Thoracic aorta (tissue), 2 donors: Measurements from ENCODE around the gene CEMIP2. TPM values are rescaled to one million over a fixed set of nuclear protein-coding genes. Genes with fewer than 3 reads are reported as not detected.

Experiments
- ATAC-seq: fragments of 150-250 bp; one replicate; pipeline ENCODE4 v1.8.0; 2017; ENCODE audit warnings: low read depth; ENCODE audit not compliant: insufficient number of reproducible peaks, low FRiP score
- DNase-seq: peaks from one replicate; pipeline ENCODE4 v3.0.0-alpha.2; 2020; ENCODE audit warnings: low spot score
- H3K27ac ChIP-seq, 2 donors: fragments of 200-600 bp; sonication (generic); 1 replicate in 1 of 2; 2 replicates in 1 of 2; pipeline ENCODE4 v1.5.1; 2016; ENCODE audit warnings: mild to moderate bottlenecking in 2 of 2, moderate library complexity in 2 of 2
- H3K27me3 ChIP-seq: fragments of 200-600 bp; sonication (generic); replicated peaks from 2 replicates; pipeline ENCODE4 v1.6.0; 2016; ENCODE audit warnings: mild to moderate bottlenecking; ENCODE audit not compliant: insufficient read depth
- H3K36me3 ChIP-seq: fragments of 200-600 bp; sonication (generic); one replicate; pipeline ENCODE4 v1.5.1; 2016
- H3K4me1 ChIP-seq, 2 donors: fragments of 200-600 bp; sonication (generic); 1 replicate in 1 of 2; 2 replicates in 1 of 2; pipeline versions ENCODE4 v1.5.1 to v1.6.0; 2016; ENCODE audit warnings: low read depth in 2 of 2, mild to moderate bottlenecking in 1 of 2; ENCODE audit not compliant: control insufficient read depth in 1 of 2
- H3K4me3 ChIP-seq: fragments of 200-600 bp; sonication (generic); 2 replicates; pipeline ENCODE4 v1.5.1; 2016; ENCODE audit warnings: mild to moderate bottlenecking
- H3K9me3 ChIP-seq: fragments of 200-600 bp; sonication (generic); 2 replicates; pipeline ENCODE4 v1.5.1; 2016
- CTCF ChIP-seq: fragments of 200-600 bp; sonication (generic); IDR thresholded peaks from one replicate; pipeline ENCODE4 v1.5.1; 2019; ENCODE audit warnings: antibody characterized with exemption
- total RNA-seq, 2 donors: library from RNA; depleted of rRNA; stranded (reverse); fragments of >200 nt; gene quantifications; one replicate each; pipeline versions ENCODE4 v1.1.0 to v1.2.3, GENCODE V29; 2016

The CEMIP2 gene
- total RNA-seq, 2 donors from 2014 or later, result 69.7 to 218 TPM

DNA sequence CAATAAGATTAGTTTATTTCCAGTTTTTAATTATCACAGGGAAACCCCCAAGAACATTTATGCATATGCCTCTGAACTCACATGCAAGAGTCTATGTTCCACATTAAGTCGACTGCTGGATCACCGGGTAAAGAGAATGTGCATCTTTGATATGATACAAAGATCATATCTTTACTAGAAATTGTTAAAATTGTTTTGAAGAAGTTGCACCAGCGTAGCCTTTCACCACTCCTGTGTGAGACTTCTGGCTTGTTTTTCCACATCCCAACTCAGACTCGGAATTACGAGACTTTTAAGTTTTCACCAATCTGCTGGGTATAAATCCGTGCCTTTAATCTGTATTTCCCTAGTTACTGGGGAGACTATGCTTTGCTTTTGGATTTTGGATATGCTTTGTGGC is 113.2 kb downstream of the CEMIP2 start:
- no peak for ATAC-seq
- no peak overlapping the region for H3K27ac ChIP-seq
- H3K4me1 ChIP-seq, result no peaks in the 10 kb centered on the region
- no peaks in the 10 kb centered on the region for H3K36me3 ChIP-seq
- H3K27me3 ChIP-seq, result no peaks in the 10 kb centered on the region
- no peak overlapping the region for H3K4me3 ChIP-seq
- TF ChIP-seq CTCF, result no peak
- no peak for DNase-seq
- no peaks in the 10 kb centered on the region for H3K9me3 ChIP-seq

DNA sequence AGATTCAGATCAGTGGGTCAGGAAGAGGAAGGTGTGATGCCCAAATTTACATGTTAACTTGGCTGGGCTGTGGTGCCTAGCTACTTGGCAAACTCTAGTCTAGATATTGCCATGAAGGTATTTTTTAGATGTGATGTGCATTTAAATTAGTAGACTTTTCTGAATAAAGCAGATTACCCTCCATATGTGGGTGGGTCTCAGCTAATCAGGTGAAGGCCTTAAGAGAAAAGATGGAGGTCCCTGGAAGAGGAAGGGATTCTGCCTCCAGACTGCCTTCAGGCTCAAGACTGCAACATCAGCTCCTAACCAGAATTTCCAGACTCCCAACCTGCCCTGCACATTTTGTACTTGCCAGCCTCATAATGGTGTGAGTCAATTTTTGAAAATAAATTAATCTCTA is 115.8 kb downstream of the CEMIP2 start:
- no peak for ATAC-seq
- H3K4me1 ChIP-seq, result peaks cover 1 to 3% of the 10 kb centered on the region in 2 donors

DNA sequence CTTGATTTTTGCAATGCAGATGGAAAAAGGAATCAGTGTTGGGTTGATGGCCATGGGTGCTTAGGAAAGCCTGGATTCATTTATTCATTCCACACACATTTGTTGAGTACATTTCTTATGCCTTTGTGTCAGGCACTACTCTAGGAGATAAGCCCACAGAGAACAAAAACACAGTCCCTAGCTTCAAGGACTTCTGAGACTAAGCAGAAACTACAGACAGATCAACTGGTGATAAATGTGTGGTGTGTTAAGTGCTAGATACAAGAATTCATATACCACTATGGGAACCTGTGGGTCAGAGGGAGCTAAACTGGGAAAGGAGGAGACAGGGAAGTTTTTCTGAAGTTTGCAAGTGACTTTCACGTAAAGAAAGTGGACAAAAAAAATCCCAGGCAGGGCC is 119.9 kb downstream of the CEMIP2 start:
- no peak for DNase-seq

More for the DNA sequence above, 115.8 kb downstream of the CEMIP2 start:
- TF ChIP-seq CTCF, result no peak
- DNase-seq, result no peak
- H3K4me3 ChIP-seq, result no peak overlapping the region
- no peaks in the 10 kb centered on the region for H3K9me3 ChIP-seq
- no peaks in the 10 kb centered on the region for H3K36me3 ChIP-seq
- no peaks in the 10 kb centered on the region for H3K27me3 ChIP-seq
- H3K27ac ChIP-seq, result no peak overlapping the region

DNA sequence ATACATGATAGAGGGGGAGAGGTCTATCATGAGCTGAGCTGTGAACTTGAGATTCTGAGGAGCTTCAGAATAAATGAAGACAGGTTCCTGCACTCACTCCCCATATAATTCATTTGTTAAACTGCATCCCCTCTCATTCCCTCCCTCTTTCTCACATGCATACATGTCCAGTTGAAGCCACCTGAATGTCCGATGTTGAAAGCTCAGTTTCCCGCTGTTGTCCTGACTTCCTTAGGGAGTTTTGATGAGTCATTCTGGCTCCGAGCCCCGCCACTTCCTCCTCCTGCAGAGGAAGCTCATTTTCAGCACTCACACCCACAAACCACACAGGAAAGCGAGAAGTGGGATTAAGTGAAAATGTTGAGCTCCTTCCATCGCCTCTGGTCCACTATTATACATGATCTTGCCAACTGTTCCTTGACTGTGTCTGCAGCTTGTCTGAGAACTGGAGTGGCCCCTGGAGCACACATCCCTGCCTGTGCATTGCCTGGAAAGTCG is 121.2 kb downstream of the CEMIP2 start:
- H3K4me1 ChIP-seq, result peaks cover 4 to 10% of the 10 kb centered on the region in 2 donors
- no peaks in the 10 kb centered on the region for H3K9me3 ChIP-seq
- H3K27ac ChIP-seq, result no peak overlapping the region
- peak overlapping the region; percentile 2 for H3K4me3 ChIP-seq
- no peak for TF ChIP-seq CTCF
- H3K36me3 ChIP-seq, result no peaks in the 10 kb centered on the region
- no peak for ATAC-seq
- H3K27me3 ChIP-seq, result no peaks in the 10 kb centered on the region
- peak; percentile 3 for DNase-seq

More for the DNA sequence above, 119.9 kb downstream of the CEMIP2 start:
- no peak overlapping the region for H3K27ac ChIP-seq
- no peak for TF ChIP-seq CTCF
- peaks cover 4 to 10% of the 10 kb centered on the region in 2 donors for H3K4me1 ChIP-seq
- ATAC-seq, result no peak
- no peaks in the 10 kb centered on the region for H3K27me3 ChIP-seq
- H3K4me3 ChIP-seq, result no peak overlapping the region
- H3K36me3 ChIP-seq, result no peaks in the 10 kb centered on the region
- H3K9me3 ChIP-seq, result no peaks in the 10 kb centered on the region

GRCh38 chr9:71646131-71646530 is 122.2 kb downstream of the CEMIP2 start:
- H3K9me3 ChIP-seq, result no peaks in the 10 kb centered on the region
- H3K27ac ChIP-seq, result no peak overlapping the region
- peaks cover 4 to 10% of the 10 kb centered on the region in 2 donors for H3K4me1 ChIP-seq
- ATAC-seq, result no peak
- no peak for DNase-seq
- H3K27me3 ChIP-seq, result no peaks in the 10 kb centered on the region
- H3K36me3 ChIP-seq, result no peaks in the 10 kb centered on the region
- no peak overlapping the region for H3K4me3 ChIP-seq
- no peak for TF ChIP-seq CTCF
